HG03354 (cell line): ENCODE data around the gene UBR3.

Experiments used
- ATAC-seq: cut with Tn5 transposase; IDR thresholded peaks from one replicate; pipeline ENCODE4 v1.9.1; 2021; ENCODE audit warnings: mild to moderate bottlenecking; ENCODE audit not compliant: unreplicated experiment, poor library complexity, severe bottlenecking

UBR3 gene

GRCh38 chr2:170025223-170025622, 198.0 kb downstream of the UBR3 start:
- ATAC-seq = no peak

GRCh38 chr2:170026361-170026760, 199.1 kb downstream of the UBR3 start:
- ATAC-seq = no peak

GRCh38 chr2:170029551-170029950, 202.3 kb downstream of the UBR3 start:
- no peak for ATAC-seq

- ATAC-seq = no peak
Observed at GRCh38 chr2:170030040-170030439, 202.8 kb downstream of the UBR3 start.

- ATAC-seq = no peak
Observed at GRCh38 chr2:170031288-170031687, 204.0 kb downstream of the UBR3 start.

- ATAC-seq = no peak
Observed at GRCh38 chr2:170034596-170034995, 207.3 kb downstream of the UBR3 start.

- ATAC-seq = no peak
Observed at GRCh38 chr2:170038734-170039133, 211.5 kb downstream of the UBR3 start.

GRCh38 chr2:170039401-170040172, 212.3 kb downstream of the UBR3 start:
- ATAC-seq = no peak

GRCh38 chr2:170044751-170045478, 217.7 kb downstream of the UBR3 start:
- ATAC-seq = no peak

- no peak for ATAC-seq
Observed at GRCh38 chr2:170047331-170048065, 220.2 kb downstream of the UBR3 start.

GRCh38 chr2:170052151-170052550, 224.9 kb downstream of the UBR3 start:
- no peak for ATAC-seq

GRCh38 chr2:170054997-170055396, 227.7 kb downstream of the UBR3 start:
- ATAC-seq = no peak

- no peak for ATAC-seq
Observed at GRCh38 chr2:170056900-170057299, 229.6 kb downstream of the UBR3 start.

GRCh38 chr2:170063456-170064235, 236.4 kb downstream of the UBR3 start:
- ATAC-seq = no peak

GRCh38 chr2:170070778-170071177, 243.5 kb downstream of the UBR3 start:
- ATAC-seq = no peak

- no peak for ATAC-seq
Observed at GRCh38 chr2:170073288-170073687, 246.0 kb downstream of the UBR3 start.

- ATAC-seq = peak; percentile 64
Observed at GRCh38 chr2:170076189-170076588, 248.9 kb downstream of the UBR3 start.

- ATAC-seq = no peak
Observed at GRCh38 chr2:170077830-170078569, 250.7 kb downstream of the UBR3 start.

- ATAC-seq = no peak
Observed at GRCh38 chr2:170084820-170085491, 257.7 kb downstream of the UBR3 start.
